Islet precursor cell (in vitro differentiated cells): ENCODE data around the gene ZNF511.
A peak's percentile ranks its signal among the peaks of the same experiment; 100 is the strongest.

Experiments used
- DNase-seq: peaks from one replicate; pipeline ENCODE4 v3.0.0-alpha.2; 2018

ZNF511 gene

DNA sequence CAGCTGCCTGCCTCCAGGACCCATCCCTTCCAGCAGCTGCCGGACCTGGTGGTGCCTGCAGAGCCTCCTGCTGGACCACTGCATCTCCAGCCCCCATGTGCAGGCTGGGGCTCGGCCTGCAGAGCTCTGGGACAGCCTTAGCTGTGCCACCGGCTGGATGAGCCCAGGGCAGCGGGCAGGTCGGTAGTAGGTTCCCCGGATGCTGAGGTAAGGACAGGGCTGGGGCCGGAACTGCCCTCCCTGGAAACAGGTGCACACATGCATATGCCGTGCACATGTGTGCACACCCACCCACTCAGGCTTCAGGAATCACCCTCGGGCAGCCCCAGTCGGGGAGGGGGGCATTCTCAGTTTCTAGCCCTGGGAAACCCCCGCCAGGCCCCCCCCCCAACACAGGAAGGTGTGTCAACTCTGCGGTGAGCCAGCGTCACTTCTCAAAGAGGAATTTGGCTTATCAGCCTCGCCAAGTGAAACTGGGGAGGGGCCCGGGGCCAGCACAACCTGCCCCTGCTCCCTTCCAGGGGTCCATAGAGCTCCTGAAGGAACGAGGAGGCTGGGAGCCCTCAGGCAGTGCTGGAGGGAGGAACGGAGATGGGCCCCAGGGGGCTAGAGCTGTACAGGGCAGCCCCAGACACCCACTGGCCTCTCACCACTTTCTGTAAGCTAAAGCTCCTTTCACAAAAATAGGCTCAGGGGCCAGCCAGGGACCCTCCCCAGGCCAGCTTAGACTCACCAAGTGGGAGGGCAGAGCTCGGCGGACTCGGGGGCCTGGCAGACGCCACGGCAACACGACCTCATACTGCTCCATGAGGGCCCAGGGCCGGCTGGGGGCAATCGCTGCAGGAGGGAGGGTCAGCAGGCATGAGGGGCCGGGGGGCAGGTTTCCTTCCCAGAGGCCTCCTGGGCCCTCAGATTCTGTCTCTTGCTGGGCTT lies 33.7 kb upstream of the ZNF511 start:
- no peak for DNase-seq

DNA sequence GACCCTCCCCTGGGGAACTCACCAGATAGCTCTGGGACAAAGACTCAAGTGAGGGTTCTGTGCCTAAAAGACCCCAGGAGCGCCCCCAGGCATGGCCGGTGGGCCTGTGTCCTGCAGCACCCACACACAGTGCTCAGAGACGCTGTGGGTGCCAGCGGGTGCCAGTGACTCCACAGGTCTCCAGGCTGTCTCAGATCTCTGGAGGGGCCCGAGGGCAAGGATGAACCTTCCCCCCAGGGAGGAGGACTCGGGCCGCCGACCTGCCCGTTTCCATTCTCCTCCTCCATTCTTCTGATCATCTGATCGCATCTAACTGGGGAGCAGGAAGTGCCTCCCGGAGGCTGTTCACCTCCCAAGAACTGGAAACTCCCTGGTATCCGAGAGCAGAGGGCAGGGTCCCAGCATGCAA lies 33.0 kb upstream of the ZNF511 start:
- no peak for DNase-seq

DNA sequence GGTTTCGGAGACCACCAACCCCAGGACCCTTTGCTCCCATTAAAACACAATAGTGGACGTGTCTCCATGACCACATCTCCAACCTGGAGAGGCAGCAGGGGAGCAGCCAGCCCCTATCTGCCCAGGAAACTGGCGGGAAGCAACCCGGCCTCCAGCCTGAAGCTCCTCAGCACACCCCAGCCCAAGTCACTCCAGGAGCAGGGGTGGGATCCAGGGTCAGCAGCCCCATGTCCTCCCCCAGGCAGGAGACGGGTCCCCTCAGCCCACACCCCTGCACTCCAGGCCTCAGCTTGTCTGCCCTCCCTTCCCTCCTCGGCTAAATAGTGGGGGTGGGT lies 32.6 kb upstream of the ZNF511 start:
- DNase-seq, result no peak

GRCh38 chr10:133276435-133277201 lies 32.1 kb upstream of the ZNF511 start, which contains the start of gene ADAM8:
TSS of gene ADAM8 (minus strand) at chr10:133276868. CDS start at chr10:133276817, 51 bp downstream.
- DNase-seq, result peak; percentile 80

DNA sequence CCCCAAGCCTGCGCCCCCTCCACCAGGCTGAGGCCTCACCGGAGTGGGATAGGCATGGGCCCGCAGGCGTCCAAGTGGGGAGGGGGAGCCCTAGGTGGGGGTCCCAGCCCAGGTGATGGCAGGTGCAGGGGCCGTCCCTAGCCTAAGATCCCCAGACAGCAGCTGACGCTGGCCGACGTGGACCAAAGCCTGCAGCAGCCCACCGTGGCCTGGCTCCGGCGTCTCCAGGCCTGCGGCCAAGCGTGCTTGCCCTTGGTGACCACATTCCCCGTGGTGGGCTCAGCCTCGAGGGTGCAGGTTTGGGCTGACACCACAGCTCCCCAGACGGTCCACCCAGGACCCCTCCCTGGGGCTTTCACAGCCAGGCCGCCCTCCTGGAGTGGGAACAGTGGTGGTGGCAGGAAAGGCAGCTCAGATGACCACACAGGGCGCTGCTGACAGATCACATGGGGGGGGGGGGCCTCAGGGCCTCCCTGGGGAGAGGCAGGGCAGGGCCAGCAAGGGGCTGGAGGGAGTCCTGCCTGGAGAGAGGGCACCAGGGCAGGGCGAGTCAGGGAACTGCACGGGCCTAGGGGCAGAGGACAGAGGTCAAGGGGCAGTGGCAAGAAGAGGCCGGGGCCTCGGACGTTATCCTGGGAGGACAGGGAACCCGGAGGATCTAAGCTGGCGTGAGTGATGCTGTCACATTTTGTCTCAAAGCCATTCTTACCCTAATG lies 31.3 kb upstream of the ZNF511 start:
- peak; percentile 56 for DNase-seq

- DNase-seq, result peak; percentile 56
Measured at GRCh38 chr10:133277993-133278576, 30.6 kb upstream of the ZNF511 start.

GRCh38 chr10:133278577-133279265 lies 30.0 kb upstream of the ZNF511 start:
- DNase-seq, result peak; percentile 96

DNA sequence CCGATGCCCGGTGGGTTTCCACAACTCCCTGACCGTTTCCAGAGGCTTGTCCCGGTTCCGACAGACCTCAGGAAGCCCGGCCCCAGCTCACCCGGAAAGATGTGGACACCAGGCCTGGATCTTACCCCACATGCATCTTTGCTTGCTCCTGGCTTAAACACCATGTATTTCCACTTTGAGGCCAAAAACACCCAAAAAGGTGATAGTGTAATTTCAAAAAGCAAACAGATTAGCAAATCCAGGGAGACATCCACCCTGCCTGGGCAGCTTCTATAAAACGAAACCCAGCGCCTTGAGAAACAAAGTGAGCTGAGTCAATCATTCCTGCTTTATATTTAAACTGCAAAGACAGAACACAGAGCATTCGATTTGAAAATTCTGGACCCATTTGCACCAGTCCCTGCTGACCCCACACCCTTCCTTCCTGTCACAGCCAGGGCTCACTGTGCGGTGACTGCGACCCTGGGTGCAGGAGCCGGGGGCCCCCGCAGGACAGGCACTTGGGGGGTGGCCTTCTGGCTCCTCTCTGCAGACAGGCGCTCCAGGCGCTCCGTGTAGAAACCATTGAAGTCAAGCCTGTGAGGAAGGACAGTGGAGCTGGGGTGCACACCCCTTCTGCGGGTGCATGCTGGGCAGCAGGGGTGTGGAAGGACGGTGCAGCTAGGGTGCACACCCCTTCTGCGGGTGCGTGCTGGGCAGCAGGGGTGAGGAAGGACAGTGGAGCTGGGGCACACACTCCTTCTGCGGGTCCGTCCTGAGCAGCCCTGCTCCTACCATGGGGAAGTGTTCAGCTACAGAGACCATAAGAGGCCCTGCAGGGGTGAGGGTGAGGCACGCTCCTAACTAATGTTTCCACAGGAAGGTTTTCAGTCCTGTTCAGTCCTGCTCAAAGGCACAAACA lies 29.1 kb upstream of the ZNF511 start:
- DNase-seq, result no peak

GRCh38 chr10:133280391-133281059 lies 28.2 kb upstream of the ZNF511 start:
- no peak for DNase-seq

DNA sequence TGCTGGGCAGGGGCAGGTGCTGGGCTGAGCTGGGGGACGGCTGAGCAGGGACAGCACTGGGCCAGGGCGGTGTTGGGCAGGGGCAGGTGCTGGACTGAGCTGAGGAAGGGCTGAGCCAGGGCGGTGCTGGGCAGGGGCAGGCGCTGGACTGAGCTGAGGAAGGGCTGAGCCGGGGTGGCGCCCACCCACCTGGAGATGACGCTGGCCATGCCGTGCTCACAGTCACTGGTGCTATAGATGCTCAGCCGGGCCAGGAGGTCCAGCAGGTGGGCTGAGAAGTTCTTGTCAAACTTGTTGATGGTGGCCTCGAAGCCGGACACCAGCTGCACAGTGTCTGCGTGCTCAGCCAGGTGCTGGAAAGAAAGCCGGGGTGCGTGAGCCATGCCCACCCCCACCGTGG lies 27.6 kb upstream of the ZNF511 start:
- DNase-seq, result no peak

GRCh38 chr10:133281628-133282372 lies 26.9 kb upstream of the ZNF511 start:
- DNase-seq, result no peak

DNA sequence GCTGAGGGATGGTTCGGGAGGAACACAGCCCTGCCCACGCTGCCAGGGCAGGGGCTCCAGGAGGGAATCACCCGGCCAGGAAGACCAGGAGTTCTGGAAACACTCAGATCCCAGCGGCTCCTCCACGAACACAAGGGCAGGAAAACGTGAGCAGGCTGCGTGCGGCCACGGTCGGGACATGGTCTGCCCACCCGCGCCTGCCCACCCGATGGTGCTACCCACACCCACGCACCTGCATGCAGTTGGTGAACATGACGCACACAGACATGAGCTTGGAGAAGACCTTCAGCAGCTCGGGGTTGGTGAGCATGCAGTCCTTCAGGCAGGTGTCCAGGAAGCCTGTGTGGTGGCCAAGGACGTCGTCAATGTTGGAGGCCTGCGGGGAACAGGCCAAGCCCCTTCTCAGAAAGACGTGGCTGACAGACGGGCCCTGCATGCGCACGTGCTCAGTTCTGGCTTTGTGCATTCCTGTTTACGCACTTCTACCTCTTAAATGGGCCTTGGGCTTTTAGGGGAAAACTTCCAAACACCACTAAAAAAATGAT lies 25.8 kb upstream of the ZNF511 start:
- no peak for DNase-seq

DNA sequence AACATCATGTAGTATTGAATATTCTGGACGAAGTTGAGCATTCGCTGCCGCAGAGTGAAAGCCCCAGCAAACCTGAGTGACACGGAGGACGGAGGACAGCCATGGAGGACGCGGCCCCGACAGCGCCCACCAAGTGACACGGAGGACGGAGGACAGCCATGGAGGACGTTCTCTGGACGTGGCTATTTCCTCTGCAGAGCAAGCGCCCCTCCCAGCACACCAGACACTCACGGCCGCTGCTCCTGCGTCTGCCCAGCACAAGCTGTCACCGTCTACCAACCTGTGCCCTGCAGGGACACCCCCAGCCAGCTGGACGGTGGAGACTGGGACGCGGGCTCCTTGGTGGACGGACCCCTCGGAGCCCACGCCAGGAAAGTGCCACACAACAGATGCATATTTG lies 24.8 kb upstream of the ZNF511 start:
- no peak for DNase-seq

- DNase-seq, result no peak
Measured at GRCh38 chr10:133285217-133285616, 23.5 kb upstream of the ZNF511 start.

GRCh38 chr10:133286366-133286765 lies 22.3 kb upstream of the ZNF511 start:
- no peak for DNase-seq

GRCh38 chr10:133287832-133288500 lies 20.7 kb upstream of the ZNF511 start:
- DNase-seq, result no peak

DNA sequence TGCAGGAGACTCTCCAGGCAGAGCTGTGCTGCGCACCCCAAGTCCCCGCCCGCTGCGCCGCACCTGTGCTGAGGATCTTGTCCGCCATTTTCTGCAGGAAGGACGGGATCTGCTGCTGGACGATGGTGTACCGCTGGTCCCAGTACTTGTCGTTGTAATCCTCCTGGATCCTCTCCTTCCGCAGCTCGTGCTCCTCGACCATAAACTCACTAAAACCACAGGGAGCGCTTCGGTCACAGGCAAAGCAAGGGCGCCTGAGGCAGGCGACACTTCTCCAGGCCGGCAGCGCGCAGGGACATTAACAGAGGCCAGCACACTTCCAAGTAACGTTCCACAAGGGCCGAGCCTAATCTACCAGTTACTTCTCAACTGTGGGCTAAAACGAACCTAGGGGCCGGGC lies 19.0 kb upstream of the ZNF511 start:
- no peak for DNase-seq

GRCh38 chr10:133292919-133293809 lies 15.6 kb upstream of the ZNF511 start:
- no peak for DNase-seq
